NCI-H146 treated with DMSO at 0.1 percent for 48 hours (cell line): ENCODE measurements around the gene GBE1.
A peak's percentile ranks its signal among the peaks of the same experiment; 100 is the strongest.

ENCODE experiments used
- DNase-seq: peaks from one replicate; lab custom pipeline; 2025; ENCODE audit not compliant: unreplicated experiment; lab: John Stamatoyannopoulos, UW

Gene GBE1

GRCh38 chr3:81624756-81625155, 136.7 kb downstream of the GBE1 start:
- no peak for DNase-seq

- DNase-seq: no peak
Observed at GRCh38 chr3:81622395-81622794, 139.1 kb downstream of the GBE1 start.

GRCh38 chr3:81621277-81621676, 140.2 kb downstream of the GBE1 start:
- no peak for DNase-seq

GRCh38 chr3:81620849-81621248, 140.6 kb downstream of the GBE1 start:
- DNase-seq: no peak

- DNase-seq: no peak
Observed at GRCh38 chr3:81612768-81613167, 148.7 kb downstream of the GBE1 start.

- DNase-seq: no peak
Observed at GRCh38 chr3:81602781-81603180, 158.7 kb downstream of the GBE1 start.

- DNase-seq: no peak
Observed at GRCh38 chr3:81601707-81602305, 159.6 kb downstream of the GBE1 start.

GRCh38 chr3:81592101-81592500, 169.3 kb downstream of the GBE1 start:
- no peak for DNase-seq

- DNase-seq: no peak
Observed at GRCh38 chr3:81585937-81586336, 175.5 kb downstream of the GBE1 start.

GRCh38 chr3:81585056-81585455, 176.4 kb downstream of the GBE1 start:
- no peak for DNase-seq

- DNase-seq: peak; percentile 2
Observed at GRCh38 chr3:81581966-81582599, 179.4 kb downstream of the GBE1 start.

GRCh38 chr3:81580355-81580754, 181.1 kb downstream of the GBE1 start:
- DNase-seq: no peak

- DNase-seq: no peak
Observed at GRCh38 chr3:81579744-81580143, 181.7 kb downstream of the GBE1 start.

- DNase-seq: no peak
Observed at GRCh38 chr3:81572201-81572756, 189.2 kb downstream of the GBE1 start.

- DNase-seq: no peak
Observed at GRCh38 chr3:81568378-81568777, 193.1 kb downstream of the GBE1 start.

GRCh38 chr3:81565041-81565440, 196.4 kb downstream of the GBE1 start:
- DNase-seq: no peak

- no peak for DNase-seq
Observed at GRCh38 chr3:81558106-81558505, 203.3 kb downstream of the GBE1 start.

GRCh38 chr3:81554801-81555200, 206.6 kb downstream of the GBE1 start:
- DNase-seq: no peak

GRCh38 chr3:81554388-81554787, 207.1 kb downstream of the GBE1 start:
- no peak for DNase-seq

- no peak for DNase-seq
Observed at GRCh38 chr3:81550415-81550814, 211.0 kb downstream of the GBE1 start.

GRCh38 chr3:81549831-81550230, 211.6 kb downstream of the GBE1 start:
- no peak for DNase-seq

- DNase-seq: no peak
Observed at GRCh38 chr3:81549388-81549787, 212.1 kb downstream of the GBE1 start.

- DNase-seq: no peak
Observed at GRCh38 chr3:81545572-81545971, 215.9 kb downstream of the GBE1 start.
